Measurements from ENCODE around the gene LLGL2. TPM values are rescaled to one million over a fixed set of nuclear protein-coding genes. Genes with fewer than 3 reads are reported as not detected.
"Not testable (repeated sequence)": the region's sequence is repeated elsewhere in the genome, so short reads cannot be mapped to it uniquely, and the experiment has no call there.

The LLGL2 gene
- total RNA-seq, 1 donor from 2014 or later, result 44.9 TPM

GRCh38 chr17:75574404-75575036 is 49.0 kb downstream of the LLGL2 start:
- H3K36me3 ChIP-seq, result no peaks in the 10 kb centered on the region
- no peak overlapping the region for H3K27ac ChIP-seq
- H3K9me3 ChIP-seq, result no peaks in the 10 kb centered on the region
- no peaks in the 10 kb centered on the region for H3K4me1 ChIP-seq
- H3K27me3 ChIP-seq, result no peaks in the 10 kb centered on the region
- no peak for DNase-seq (ENCODE audit: extremely low spot score in 2 of 2)
- TF ChIP-seq CTCF (IDR thresholded peaks at IDR 0.05), result no peak
- no peak for TF ChIP-seq POLR2A (IDR thresholded peaks at IDR 0.05)
- no peak for TF ChIP-seq POLR2AphosphoS5 (IDR thresholded peaks at IDR 0.05; ENCODE audit: insufficient read depth in 1 of 2, low read depth in 1 of 2)
- no peak overlapping the region for H3K4me3 ChIP-seq
- intact Hi-C loops (cut with DNase I), result no loop called here

GRCh38 chr17:75575197-75575596 is 49.7 kb downstream of the LLGL2 start:
- DNase-seq (ENCODE audit: extremely low spot score in 2 of 2), result no peak
- H3K27me3 ChIP-seq, result no peaks in the 10 kb centered on the region
- no peaks in the 10 kb centered on the region for H3K9me3 ChIP-seq
- intact Hi-C loops (cut with DNase I), result no loop called here
- TF ChIP-seq CTCF (IDR thresholded peaks at IDR 0.05) (no peak), POLR2A (IDR thresholded peaks at IDR 0.05) (no peak), POLR2AphosphoS5 (IDR thresholded peaks at IDR 0.05; ENCODE audit: insufficient read depth in 1 of 2, low read depth in 1 of 2) (no peak)
- H3K4me3 ChIP-seq, result no peak overlapping the region
- no peaks in the 10 kb centered on the region for H3K4me1 ChIP-seq
- no peaks in the 10 kb centered on the region for H3K36me3 ChIP-seq
- no peak overlapping the region for H3K27ac ChIP-seq

- H3K27ac ChIP-seq, result no peak overlapping the region
- no peaks in the 10 kb centered on the region for H3K9me3 ChIP-seq
- TF ChIP-seq CTCF (IDR thresholded peaks at IDR 0.05) (no peak), POLR2AphosphoS5 (IDR thresholded peaks at IDR 0.05; ENCODE audit: insufficient read depth in 1 of 2, low read depth in 1 of 2) (no peak), POLR2A (IDR thresholded peaks at IDR 0.05) (no peak)
- no peaks in the 10 kb centered on the region for H3K36me3 ChIP-seq
- no peaks in the 10 kb centered on the region for H3K4me1 ChIP-seq
- intact Hi-C loops (cut with DNase I), result no loop called here
- no peak overlapping the region for H3K4me3 ChIP-seq
- no peak for DNase-seq (ENCODE audit: extremely low spot score in 2 of 2)
- no peaks in the 10 kb centered on the region for H3K27me3 ChIP-seq
These were observed 50.2 kb downstream of the LLGL2 start for GRCh38 chr17:75575728-75576127.

- no peak for DNase-seq (ENCODE audit: extremely low spot score in 2 of 2)
- Histone ChIP-seq H3K9me3 (no peaks in the 10 kb centered on the region), H3K4me3 (no peak overlapping the region), H3K36me3 (no peaks in the 10 kb centered on the region), H3K27me3 (no peaks in the 10 kb centered on the region), H3K27ac (no peak overlapping the region), H3K4me1 (no peaks in the 10 kb centered on the region)
- TF ChIP-seq POLR2A (IDR thresholded peaks at IDR 0.05) (no peak), CTCF (IDR thresholded peaks at IDR 0.05) (no peak), POLR2AphosphoS5 (IDR thresholded peaks at IDR 0.05; ENCODE audit: insufficient read depth in 1 of 2, low read depth in 1 of 2) (no peak)
- intact Hi-C loops (cut with DNase I), result no loop called here
These were observed 51.2 kb downstream of the LLGL2 start for GRCh38 chr17:75576661-75577060.

DNA sequence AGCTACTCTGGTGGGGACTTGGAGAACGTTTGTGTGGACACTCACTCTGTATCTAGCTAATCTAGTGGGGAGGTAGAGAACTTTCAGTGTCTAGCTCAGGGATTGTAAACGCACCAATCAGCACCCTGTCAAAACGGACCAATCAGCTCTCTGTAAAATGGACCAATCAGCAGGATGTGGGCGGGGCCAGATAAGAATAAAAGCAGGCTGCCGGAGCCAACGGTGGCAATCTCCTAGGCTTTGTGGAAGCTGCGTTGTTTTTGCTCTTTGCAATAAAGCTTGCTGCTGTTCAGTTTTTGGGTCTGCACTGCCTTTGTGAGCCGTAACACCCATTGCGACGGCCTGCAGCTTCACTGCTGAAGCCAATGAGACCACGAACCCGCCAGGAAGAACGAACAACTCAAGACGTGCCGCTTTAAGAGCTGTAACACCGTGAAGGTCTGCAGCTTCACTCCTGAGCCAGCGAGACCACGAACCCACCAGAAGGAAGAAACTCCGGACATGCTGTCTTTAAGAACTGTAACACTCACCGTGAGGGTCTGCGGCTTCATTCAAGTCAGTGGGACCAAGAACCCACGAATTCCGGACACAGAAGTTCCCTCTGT is 55.7 kb downstream of the LLGL2 start:
- intact Hi-C loops (cut with DNase I), result not testable (repeated sequence)

DNA sequence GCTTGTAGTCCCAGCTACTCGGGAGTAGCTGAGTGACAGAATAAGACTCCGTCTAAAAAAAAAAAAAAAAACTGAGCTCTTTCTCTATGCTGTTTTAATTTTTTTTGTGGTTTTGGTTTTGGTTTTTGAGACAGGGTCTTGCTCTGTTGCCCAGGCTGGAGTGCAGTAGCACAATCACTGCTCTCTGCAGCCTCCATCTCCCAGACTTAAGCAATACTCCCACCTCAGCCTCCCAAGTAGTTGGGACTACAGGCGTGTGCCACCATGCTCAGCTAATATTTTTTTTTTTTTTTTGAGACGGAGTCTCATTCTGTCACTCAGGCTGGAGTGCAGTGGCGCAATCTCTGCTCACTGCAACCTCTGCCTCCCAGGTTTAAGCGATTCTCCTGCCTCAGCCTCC is 57.7 kb downstream of the LLGL2 start:
- H3K27ac ChIP-seq; H3K27me3 ChIP-seq; H3K4me3 ChIP-seq; DNase-seq (ENCODE audit: extremely low spot score in 2 of 2); H3K9me3 ChIP-seq; H3K36me3 ChIP-seq; intact Hi-C loops (cut with DNase I): not testable (repeated sequence)
- H3K4me1 ChIP-seq, result peaks cover 15% of the 10 kb centered on the region

More for the DNA sequence above, 55.7 kb downstream of the LLGL2 start:
- H3K27me3 ChIP-seq; H3K36me3 ChIP-seq; H3K9me3 ChIP-seq; H3K4me3 ChIP-seq; DNase-seq (ENCODE audit: extremely low spot score in 2 of 2); H3K27ac ChIP-seq; H3K4me1 ChIP-seq: not testable (repeated sequence)

All from vagina (tissue), 2 donors.